Testis (tissue), 3 donors: ENCODE measurements around the gene METTL23. TPM values are rescaled to one million over a fixed set of nuclear protein-coding genes. Genes with fewer than 3 reads are reported as not detected.
"Not testable (repeated sequence)": the region's sequence is repeated elsewhere in the genome, so short reads cannot be mapped to it uniquely, and the experiment has no call there.

ENCODE experiments used
- DNase-seq: peaks from one replicate; pipeline ENCODE4 v3.0.0-alpha.2; 2019
- H3K27ac ChIP-seq, 2 donors: fragments of 200-600 bp; sonication (generic); one replicate each; pipeline ENCODE4 v1.5.1; 2019
- H3K27me3 ChIP-seq: fragments of 200-600 bp; sonication (generic); one replicate; pipeline ENCODE4 v1.5.1; 2019
- H3K36me3 ChIP-seq: fragments of 200-600 bp; sonication (generic); one replicate; pipeline ENCODE4 v1.5.1; 2017; ENCODE audit warnings: low read depth; ENCODE audit errors: missing control alignments
- H3K4me1 ChIP-seq: fragments of 200-600 bp; sonication (generic); one replicate; pipeline ENCODE4 v1.5.1; 2019
- H3K4me3 ChIP-seq, 2 donors: fragments of 200-600 bp; sonication (generic); one replicate each; pipeline ENCODE4 v1.5.1; 2017 to 2019
- H3K9me3 ChIP-seq: fragments of 200-600 bp; sonication (generic); one replicate; pipeline ENCODE4 v1.5.1; 2017
- CTCF ChIP-seq, 3 experiments: fragments of 450-650 bp in 2 of 3; fragments of 200-600 bp in 1 of 3; sonication (generic) in 1 of 3; IDR thresholded peaks; one replicate each; pipeline ENCODE4 v1.5.1; 2016 to 2019; ENCODE audit warnings: antibody characterized with exemption in 3 of 3, mild to moderate bottlenecking in 2 of 3, moderate library complexity in 1 of 3
- POLR2A ChIP-seq: fragments of 450-650 bp; IDR thresholded peaks from one replicate; pipeline ENCODE4 v1.6.1; 2017; ENCODE audit warnings: antibody characterized with exemption, mild to moderate bottlenecking, moderate library complexity
- WGBS, 2 donors: methylation state at CpG; one replicate each; pipeline ENCODE4 v1.1.5; 2018; 5-methylcytosine and 5-hydroxymethylcytosine counted together
- intact Hi-C: fragments of 100-400 bp; cut with DNase I; formaldehyde crosslinking; loops from one replicate; pipeline ENCODE4 v1.15.1; 2023; ENCODE audit warnings: low total_unique reads
- polyA plus RNA-seq: library from polyadenylated mRNA; stranded (reverse); fragments of 350-450 nt; fragmentation: Illumina TruSeq; extraction: RNeasy Lipid Tissue Mini Kit (QIAGEN cat#74804); gene quantifications from one replicate; pipeline ENCODE4 v1.2.3, GENCODE V29; 2014; ENCODE audit warnings: low read depth, low replicate concordance; ENCODE audit not compliant: insufficient read depth
- total RNA-seq, 2 donors: library from RNA; depleted of rRNA; stranded (reverse); fragments of >200 nt; gene quantifications; one replicate each; pipeline ENCODE4 v1.2.3, GENCODE V29; 2016

Gene METTL23
- total and polyA plus RNA-seq, 3 donors from 2014 or later = 37.5 to 122 (median 45.3) TPM

DNA sequence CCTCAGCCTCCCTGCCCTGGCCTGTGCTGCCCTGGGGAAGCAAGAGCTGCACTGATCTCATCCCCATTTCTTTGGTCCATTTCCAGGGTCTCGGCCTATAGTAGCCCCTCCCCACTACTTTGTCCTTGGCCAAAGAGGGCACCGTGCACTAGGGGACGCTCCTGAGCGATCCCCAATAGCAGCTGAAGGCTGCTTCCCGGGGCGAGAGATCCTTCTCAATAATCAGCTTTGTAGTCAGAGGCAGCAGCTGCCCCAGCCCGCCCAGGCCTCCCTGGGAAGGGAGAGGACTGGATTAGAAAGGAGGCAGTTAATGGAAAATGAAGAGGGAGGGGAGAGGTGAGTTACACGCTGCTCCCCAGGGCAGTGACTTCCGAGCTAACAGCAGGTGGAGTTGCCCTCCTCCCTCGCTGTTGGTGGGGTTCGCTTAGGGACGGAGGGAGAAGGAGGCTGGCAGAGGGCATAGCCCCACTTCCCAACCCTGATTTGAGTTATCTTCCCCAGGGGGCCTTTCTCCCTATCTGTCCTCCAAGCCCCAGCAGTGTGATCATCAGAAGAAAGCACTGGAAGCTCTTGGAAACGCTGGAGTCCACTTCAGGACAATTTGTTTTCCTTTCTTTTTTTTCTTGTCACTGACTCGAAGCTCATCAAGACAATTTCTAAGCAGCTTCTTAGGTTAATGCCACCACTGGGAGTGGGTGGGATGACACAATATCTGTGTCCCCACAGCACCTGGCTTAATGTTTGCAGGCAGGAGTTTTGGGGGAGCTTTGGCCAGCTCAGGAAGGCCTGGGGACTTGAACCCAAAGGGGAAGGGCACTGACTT lies 18.4 kb upstream of the METTL23 start:
- peak; percentile 67 for DNase-seq
- H3K36me3 ChIP-seq = no peaks in the 10 kb centered on the region
- H3K27ac ChIP-seq = peak overlapping the region; percentile 93 to 96
- TF ChIP-seq POLR2A (no peak), CTCF (IDR thresholded peaks at IDR 0.05) (peak in 1 of 3 experiments; percentile 37)
- H3K27me3 ChIP-seq = no peaks in the 10 kb centered on the region
- intact Hi-C loops = loop anchor here (10.0 kb wide), 1 partner anchor 183 kb away; no protein-coding TSS in a partner anchor
- H3K4me3 ChIP-seq = peak overlapping the region in 1 of 2 donors; percentile 85
- peaks cover 41% of the 10 kb centered on the region for H3K4me1 ChIP-seq
- no peaks in the 10 kb centered on the region for H3K9me3 ChIP-seq
- WGBS, 2 donors = 18 to 27% methylated on average over 12 to 14 of the region's 14 CpGs

DNA sequence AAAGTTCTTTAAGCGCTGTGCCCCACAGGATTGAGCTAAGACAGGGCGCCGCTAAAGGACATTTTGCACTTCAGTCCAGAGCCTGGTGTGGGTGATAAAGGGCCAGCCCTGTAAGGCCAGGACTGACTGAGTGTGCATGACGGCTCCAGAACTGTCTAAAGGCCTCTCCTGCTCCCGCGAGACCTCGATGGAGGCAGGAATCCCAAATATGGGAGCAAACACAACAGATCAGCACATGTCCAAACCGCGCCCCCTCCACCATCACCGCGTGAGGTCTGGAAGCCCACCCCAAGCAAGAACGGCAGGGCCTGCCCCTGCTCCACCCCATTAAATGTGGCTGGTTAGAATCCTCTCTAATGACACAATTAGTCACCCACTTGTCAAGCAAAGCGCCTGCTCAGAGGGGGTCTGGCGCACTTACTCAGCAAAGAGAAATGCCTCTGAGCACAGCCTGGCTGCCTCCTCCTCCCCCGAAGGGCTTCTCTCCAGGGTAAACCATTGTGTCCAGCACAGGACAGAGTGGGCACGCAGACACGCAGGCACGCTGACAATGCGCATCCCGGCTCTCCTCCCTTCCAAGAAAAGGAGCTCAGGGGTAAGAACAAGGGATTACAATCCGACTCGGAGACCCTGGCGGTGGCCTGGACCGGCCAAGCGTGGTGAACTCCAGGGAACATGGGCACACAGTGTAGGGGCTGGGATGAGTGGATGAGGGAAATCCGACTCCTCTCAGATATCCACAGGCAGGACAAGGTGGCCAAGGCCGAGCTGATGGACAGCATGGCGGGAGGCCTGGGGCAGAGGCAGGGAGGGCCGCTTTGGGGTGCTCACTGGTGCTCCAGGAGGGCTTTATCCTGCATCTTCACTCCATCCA lies 17.3 kb upstream of the METTL23 start:
- Histone ChIP-seq H3K36me3 (no peaks in the 10 kb centered on the region), H3K27me3 (no peaks in the 10 kb centered on the region), H3K4me3 (peak overlapping the region; percentile 77 to 85), H3K4me1 (peaks cover 34% of the 10 kb centered on the region), H3K27ac (peak overlapping the region; percentile 93 to 96), H3K9me3 (no peaks in the 10 kb centered on the region)
- 2 to 13% methylated on average over 22 to 29 of the region's 29 CpGs for WGBS, 2 donors
- TF ChIP-seq CTCF (IDR thresholded peaks at IDR 0.05) (no peak), POLR2A (no peak)
- intact Hi-C loops = loop anchor here (10.0 kb wide), 1 partner anchor 185 kb away; no protein-coding TSS in a partner anchor
- peak; percentile 94 for DNase-seq

DNA sequence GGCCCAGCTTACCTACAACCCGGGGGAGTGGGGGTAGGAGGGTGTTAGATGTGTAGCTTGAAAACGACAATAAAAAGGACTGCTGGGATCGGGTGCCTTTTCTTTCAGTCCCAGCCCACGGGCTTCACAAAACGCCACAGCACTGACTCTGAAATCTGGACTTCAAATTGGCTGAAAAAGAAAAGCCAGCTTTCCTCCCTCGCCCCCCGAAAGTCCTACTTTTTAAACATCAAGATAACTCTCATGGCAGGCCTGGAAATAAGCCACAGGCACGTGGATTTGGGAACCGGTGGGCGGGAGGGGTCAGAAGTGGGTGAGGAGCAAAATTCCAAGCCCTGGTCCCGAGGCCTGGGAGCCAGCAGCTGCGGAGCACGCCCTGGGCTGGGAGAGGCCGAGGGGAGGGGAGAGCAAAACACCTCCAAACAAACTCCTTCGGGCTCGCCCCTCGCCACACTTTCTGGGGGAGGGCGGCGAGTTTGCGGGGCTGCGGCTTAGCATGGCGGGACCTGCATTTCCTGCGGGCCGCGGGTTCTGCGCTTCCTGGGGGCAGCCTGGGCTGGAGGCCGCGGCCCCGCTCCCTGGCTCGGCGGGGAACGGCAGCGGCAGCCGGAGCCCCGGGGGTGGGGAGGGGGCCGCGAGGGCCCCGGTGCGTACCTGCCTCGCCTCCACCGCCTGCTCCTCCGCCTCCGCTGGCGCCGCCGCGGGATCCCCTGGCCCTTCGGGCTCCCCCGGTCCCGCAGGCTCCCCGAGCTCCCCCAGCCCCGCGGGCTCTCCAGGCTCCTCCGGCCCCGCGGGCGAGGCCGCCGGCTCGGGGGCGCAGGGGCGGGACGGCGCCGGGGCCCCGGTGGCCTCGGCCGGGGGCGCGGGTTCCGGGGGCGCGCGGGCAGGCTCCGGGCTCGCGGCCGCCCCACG lies 16.4 kb upstream of the METTL23 start:
- not testable (repeated sequence) for DNase-seq, H3K27me3 ChIP-seq, H3K36me3 ChIP-seq, H3K9me3 ChIP-seq
- 0% methylated on average over 18 to 29 of the region's 79 CpGs for WGBS, 2 donors
- Histone ChIP-seq H3K4me1 (peaks cover 34% of the 10 kb centered on the region), H3K27ac (peak overlapping the region; percentile 93 to 96), H3K4me3 (peak overlapping the region; percentile 77 to 85)
- intact Hi-C loops = loop anchor here (10.0 kb wide), 1 partner anchor 185 kb away; no protein-coding TSS in a partner anchor

- 5 to 8% methylated on average over 8 to 16 of the region's 56 CpGs for WGBS, 2 donors
- Histone ChIP-seq H3K36me3 (no peaks in the 10 kb centered on the region), H3K9me3 (no peaks in the 10 kb centered on the region), H3K4me1 (peaks cover 37% of the 10 kb centered on the region), H3K27me3 (no peaks in the 10 kb centered on the region), H3K27ac (peak within 1 kb of the TSS; percentile 93 to 96), H3K4me3 (peak within 1 kb of the TSS; percentile 77 to 85)
- TF ChIP-seq CTCF (IDR thresholded peaks at IDR 0.05) (no peak), POLR2A (no peak)
- intact Hi-C loops = no loop called here
- peak; percentile 78 for DNase-seq
Observed at GRCh38 chr17:76710863-76711611, 15.6 kb upstream of the METTL23 start, which contains the start of gene MXRA7. Gene MXRA7, minus strand, starts transcription at chr17:76710965. Its CDS starts 19 bp downstream, at chr17:76710946.

- Histone ChIP-seq H3K4me1 (peaks cover 38% of the 10 kb centered on the region), H3K27ac (peak overlapping the region in 1 of 2 donors; percentile 88)
- H3K4me3 ChIP-seq, H3K36me3 ChIP-seq, intact Hi-C loops, H3K9me3 ChIP-seq, DNase-seq, H3K27me3 ChIP-seq: not testable (repeated sequence)
- 51 to 63% methylated on average over 7 of the region's 7 CpGs for WGBS, 2 donors
Observed at GRCh38 chr17:76712321-76712720, 14.3 kb upstream of the METTL23 start.
